ENCODE measurements around the gene TMEM88.
A peak's percentile ranks its signal among the peaks of the same experiment; 100 is the strongest.

TMEM88 gene

DNA sequence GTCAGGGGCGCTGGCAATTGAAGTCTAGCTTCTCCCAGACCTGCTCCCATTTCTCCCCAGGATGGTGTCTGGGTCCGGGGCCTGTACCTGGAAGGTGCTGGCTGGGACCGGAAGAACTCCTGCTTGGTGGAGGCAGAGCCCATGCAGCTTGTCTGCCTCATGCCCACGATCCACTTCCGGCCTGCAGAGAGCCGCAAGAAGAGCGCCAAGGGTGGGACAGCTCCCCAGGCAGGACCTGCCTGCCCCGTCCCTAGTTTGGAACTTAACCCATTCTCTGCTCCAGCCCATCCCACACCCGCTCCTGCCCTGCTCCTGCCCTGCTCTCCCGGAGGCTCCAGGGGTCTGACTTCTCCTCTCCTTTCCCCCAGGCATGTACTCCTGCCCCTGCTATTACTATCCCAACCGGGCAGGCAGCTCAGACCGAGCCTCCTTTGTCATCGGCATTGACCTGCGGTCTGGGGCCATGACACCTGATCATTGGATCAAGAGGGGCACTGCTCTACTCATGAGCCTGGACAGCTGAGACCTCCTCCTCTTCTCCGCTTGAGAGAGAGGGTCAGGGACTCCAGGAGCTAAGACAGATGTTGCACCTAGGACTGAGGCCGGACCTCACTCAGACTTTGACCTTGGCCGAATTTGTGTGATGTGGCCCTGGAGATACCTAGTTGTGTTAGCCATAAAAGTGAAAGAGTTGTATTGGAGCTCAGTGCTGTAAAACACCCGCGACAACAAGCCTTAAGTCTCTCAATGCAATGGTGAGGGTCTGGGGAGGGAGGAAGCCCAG lies 21.7 kb upstream of the TMEM88 start:
- DNase-seq (ENCODE audit: low read depth, low spot score) = no peak

DNA sequence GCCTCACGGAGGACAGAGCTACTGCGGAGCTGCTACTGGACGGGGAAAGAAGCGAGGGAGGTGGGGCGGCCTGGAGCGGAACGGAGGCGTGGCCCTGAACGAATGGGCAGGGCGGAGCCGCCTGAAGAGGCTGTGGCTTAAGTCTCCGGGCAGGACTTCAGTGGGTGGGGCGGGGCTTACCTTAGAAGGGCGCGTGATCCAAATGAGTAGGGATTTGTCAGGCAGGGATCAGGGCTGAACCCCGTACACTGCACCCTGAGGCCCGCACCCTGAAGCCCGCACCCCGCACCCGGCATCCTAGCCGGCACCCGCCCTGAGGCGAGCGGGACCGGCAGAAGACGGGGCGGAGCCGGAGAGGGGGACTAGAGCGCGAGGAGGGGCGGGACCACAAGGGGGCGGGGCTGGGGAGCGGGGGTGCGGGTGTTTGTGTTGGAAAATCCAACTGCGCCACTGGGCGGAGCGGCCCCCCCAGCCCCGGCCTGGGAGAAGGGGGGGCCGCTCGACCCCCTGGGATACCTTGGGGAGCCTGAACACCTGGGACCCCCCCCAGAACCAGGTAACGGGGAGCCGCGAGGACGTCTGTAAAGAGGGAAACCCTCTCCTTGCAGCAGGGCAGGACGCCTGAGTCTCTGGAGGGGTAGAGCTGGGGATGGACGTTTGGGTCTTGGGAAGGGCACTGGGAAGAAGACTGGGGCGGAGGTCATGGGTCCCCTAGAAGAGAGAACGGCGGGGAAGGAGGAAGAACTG lies 20.9 kb upstream of the TMEM88 start, which contains the start of gene KDM6B:
TSS of gene KDM6B (plus strand) at position 423 of the 747 bp plus-strand sequence. CDS start 11,338 bp downstream, outside the sequence.
- DNase-seq (ENCODE audit: low read depth, low spot score) = peak; percentile 68

DNA sequence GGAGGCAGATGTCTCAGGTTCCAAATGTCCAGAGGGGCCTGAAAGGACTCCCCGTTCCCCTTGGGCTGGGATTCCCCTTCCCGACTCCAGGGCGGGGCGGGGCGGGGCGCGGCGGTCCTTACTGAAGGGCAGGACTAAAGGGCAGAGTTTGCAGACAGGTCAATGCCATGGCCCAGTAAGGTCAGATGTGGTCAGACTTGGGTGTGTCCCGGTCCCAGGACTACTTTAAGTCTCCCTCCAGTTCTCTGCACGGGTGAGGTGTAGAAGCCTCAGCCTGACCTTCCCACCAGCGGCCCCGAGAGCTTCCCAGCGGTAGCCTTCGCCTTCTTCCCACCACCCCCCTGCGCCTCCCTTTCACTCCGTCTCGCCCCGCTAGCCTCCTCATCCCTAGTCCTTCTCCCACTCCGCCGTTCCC lies 20.3 kb upstream of the TMEM88 start:
- DNase-seq (ENCODE audit: low read depth, low spot score) = no peak

DNA sequence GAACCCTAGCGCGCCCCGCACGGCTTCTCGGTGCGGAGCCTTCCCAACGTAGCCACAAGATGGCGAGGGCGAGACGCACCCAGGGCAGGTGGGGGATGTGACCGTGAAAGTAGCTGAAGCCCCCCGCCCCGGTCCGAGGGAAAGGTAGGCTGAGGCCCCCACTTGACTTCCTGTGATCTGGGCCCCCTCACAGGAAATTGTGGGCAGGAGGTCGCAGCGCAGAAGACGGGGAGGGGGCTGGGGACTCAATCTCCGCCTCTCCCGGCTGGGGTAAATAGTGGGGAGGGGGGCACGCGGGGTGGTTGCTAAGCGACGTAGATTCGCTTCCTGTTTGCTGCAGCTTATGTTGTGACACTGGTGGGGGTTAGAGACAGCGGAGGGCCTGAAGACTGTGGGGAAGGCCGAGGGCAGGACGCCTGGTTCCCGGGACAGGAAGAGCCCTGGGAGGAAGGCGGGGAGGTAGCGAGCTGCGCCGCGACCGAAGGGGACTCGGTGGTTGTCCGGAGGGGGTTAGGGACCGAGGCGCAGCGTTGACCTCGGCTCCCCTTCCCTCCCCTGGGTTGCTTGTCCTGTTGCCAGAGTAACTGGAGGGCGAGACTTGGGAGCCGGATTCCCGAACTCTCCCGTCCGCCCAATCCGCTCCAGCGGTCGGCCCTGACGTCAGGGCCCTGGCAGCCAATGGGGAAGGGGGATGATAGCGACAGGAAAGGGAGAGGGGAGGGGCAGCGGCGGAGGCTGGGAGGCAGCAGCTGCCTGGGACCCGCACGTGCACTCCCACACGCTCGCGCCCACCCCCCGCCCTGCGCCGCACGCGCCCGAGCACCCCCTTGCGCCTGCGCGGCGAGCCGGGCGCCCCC lies 19.7 kb upstream of the TMEM88 start:
- DNase-seq (ENCODE audit: low read depth, low spot score) = peak; percentile 98

DNA sequence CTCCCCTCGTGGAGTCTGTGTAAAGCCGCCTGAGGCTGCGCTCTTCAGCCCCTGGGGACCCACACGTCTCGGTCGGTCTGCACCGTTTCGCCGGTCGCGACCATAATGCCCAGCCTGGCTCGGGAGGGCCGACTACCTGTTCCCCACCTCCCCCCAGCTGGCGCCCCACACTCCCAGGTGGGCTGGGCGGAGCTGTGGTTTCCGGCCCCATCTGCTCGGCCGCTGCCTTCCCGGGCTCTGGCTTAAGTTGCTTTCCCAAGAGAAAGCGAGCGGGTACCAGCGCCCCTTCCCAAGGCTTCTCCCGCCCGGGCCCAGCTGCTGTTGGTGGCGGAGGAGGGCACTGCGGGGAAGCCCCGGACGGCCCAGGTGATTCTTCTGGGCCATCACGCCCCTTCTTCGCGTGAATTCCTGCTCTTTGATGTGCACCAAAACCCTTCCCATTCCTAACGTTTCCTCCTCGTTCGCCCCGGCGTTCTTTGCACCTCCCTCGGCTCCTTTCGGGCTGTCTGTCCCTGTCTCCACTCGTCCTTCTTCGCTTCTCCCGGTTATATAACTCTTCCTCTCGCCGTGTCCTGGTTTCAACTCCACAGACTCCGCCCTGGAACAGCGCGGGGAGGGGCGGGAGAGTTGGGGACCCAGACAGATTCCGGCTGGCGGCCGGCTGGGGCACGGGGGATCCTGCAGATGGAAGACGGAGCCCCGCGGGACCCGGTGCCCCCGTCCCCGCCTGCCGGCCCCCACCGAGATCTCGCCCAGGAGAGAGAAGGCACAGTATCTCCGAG lies 18.9 kb upstream of the TMEM88 start:
- DNase-seq (ENCODE audit: low read depth, low spot score) = no peak

DNA sequence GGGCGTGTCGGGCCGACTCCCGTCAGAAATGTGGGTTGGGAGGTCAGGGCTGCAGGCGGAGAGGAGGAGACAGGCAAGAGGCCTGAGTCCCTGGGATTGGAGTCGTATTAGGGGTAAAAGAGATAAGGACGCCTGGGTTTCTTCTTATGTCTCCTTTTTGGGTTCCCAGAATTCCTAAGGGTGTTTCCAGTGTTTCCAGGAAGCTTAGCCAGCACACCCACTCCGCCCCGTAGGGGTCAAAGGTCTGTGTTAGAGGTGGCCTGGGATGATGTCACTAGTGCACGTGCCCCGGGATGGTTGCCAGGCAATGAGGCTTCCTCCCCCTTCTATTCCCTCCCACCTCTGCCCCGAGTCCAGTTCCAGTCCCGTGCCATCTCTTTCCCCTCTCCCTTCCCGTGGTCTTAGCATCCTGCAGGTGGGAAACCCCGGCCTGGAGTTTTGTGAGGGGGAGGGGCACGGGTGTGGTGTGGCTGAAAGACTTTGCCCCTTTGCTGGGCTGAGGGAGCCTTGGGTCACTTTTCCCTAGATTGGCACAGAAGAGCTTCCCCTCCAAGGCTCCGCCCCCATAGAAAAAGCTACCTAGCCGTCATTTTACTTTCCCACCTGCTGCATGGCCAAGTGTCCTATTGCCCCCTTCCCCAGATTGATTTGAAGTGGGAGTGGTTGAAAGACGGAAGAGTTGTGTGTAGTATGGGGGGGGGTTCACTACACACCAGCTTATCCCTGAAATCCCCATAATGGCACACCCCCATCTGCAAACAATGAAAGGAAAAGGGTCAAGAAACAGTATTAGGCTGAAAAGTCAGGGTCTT lies 18.1 kb upstream of the TMEM88 start:
- peak; percentile 94 for DNase-seq (ENCODE audit: low read depth, low spot score)

DNA sequence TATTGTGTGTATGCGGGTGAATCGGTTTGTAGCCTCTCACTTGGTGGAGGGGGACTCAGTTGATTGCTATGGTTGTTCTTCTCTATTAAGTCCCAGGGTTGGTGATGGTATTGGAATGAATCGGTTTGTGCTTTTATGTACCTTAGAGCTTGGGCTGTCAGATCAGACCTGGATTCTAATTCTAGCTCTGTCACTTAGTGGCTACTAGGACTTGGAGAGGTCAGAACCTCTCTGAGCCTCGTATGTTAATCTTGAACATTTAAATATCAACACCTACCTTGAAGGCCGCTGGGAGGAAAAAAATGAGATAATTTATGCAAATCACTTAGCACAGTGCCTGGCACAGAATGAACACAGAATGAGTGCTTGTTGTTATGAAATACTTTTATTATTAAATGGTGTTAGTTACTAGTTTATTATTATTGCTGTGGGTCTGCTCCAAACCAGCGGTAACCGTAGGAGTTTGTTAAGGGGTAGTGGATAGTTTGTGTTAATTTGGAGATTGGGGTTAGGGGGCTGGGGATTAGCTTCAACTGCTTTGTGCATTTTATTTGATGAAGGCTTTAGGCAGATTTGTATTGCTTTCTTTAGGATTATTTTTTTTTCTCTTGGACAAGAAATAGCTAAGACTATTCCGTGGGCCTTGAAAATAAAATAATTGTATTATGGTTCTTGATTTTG lies 17.3 kb upstream of the TMEM88 start:
- no peak for DNase-seq (ENCODE audit: low read depth, low spot score)

DNA sequence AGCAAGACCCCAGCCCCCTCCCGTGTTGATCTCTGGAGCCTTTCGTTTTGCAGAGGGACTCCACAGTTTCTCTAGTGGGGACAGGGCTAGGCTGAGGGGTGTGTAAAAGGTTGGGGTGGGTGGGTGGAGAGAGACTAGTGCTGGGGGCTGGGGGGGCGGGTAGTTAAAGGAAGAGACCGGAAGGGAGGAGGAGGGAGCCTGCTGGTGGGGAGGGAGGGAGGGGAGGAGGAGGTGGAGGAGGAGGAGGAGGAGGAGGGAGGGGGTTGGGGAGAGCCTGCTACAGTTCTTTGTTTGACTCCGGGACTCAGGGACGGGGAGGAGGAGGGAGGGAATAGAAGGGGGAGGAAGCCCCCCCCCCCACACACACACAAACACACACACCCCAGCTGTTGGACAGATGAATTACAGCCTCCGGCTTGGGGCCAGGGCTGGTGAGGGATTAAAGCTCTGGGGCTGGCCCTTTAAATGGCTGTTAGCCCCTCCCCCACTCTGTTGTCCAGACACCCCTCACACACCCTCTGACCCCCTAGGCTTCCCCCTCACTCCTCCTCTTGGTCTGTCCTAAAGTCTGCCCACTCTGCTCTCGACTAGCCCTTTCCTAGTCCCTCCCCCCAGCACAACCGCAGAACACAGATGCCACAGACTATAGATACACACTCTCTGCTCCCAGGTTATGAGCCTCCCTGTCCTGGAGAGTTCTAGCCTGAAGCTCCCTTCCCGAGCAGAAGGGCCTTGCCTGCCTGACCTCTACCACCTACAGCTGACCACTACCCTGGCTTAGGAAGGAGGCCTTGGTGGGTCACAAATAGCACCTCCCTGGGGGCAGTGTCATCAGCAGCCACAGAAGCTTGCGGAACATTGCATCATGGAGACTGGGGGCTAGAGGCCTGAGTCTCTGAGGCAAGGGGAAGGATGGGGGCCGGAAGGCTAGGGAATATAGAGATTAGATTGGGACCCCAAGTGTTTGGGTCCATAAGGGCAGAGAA lies 16.5 kb upstream of the TMEM88 start:
- no peak for DNase-seq (ENCODE audit: low read depth, low spot score)

DNA sequence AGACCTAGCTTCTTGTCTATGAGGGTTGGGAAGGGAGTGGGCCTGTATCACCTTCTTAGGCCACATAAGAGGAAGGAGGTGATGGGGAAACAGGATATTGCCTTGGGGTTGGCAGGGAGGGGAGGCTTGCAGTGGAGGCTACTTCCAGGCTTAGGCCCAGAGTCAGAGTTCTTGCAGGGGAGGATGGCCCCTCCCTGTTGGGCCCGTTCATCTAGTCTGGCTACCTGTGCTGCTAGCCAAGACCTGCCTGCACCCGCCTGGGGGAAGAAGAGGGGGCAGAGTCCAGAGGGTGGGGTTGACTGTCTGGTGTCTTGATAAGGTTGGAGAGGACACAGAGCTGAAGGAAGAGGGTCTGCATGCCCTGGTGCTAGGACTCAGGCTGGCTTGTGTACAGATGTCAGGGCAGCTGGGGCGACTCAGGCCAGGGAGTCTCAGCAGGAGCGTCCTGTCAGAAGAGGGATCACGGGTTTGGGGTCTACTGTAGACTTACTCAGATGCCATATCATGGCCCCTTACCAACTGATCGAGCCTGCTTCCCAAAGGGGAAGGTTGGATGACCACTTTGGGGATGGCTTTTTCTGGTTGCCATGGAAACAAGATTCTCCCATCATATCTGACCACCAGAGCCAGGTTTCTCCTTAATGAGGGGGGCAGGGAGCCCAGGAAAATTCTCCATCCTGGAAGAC lies 15.5 kb upstream of the TMEM88 start:
- no peak for DNase-seq (ENCODE audit: low read depth, low spot score)

DNA sequence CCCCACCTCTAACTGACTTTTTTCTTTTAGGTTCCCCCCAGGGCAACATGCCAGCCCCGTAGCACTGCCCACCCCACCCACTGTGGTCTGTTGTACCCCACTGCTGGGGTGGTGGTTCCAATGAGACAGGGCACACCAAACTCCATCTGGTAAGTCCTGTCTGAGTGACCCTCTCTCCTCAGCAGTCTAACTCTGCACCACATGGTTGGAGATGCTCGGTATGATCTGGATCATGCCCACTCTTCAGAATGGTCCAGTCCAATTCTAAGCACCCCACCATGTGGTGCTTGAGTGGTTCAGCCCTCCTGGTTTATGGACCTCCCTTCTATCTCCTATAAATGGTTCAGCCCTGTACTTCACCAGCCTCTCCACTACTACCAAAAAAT lies 15.0 kb upstream of the TMEM88 start:
- no peak for DNase-seq (ENCODE audit: low read depth, low spot score)

DNA sequence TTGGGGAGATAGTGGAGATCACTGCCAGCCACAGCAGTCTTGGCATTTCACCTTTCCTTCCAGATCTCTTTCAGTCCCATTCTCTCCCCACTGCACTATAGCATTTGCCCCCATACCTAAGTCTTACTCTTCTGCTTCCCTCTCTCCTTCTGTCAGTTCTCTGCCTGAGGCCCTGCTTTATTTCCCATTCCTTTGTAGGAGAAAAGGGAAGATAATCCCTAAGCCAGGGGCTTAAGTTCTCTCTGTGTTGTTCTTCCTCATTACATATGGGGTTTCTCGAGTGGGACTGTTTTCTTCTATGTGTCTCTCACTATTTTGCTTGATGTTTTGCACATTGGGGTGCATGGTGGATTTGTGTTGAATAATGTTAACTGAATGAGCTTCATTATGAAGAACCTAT lies 14.4 kb upstream of the TMEM88 start:
- DNase-seq (ENCODE audit: low read depth, low spot score) = no peak

DNA sequence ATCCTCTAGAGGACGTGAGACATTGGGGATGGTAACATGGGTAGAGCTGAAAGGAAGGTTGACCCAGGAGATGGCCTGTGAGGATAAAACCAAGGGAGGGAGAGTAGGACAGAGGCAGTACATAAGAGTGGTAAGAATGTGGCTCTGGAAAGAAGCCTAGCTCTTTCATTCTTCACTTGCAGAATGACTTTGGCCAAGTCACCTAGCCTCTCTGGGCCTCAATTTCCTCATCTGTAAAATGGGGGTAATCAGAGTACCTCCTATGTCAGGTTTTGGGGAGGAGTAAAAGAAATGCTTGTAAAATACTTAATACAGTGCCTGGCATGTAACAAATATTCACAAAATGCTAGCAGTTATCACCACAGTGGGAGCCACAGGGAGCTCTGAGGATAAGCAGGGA lies 14.0 kb upstream of the TMEM88 start:
- no peak for DNase-seq (ENCODE audit: low read depth, low spot score)

DNA sequence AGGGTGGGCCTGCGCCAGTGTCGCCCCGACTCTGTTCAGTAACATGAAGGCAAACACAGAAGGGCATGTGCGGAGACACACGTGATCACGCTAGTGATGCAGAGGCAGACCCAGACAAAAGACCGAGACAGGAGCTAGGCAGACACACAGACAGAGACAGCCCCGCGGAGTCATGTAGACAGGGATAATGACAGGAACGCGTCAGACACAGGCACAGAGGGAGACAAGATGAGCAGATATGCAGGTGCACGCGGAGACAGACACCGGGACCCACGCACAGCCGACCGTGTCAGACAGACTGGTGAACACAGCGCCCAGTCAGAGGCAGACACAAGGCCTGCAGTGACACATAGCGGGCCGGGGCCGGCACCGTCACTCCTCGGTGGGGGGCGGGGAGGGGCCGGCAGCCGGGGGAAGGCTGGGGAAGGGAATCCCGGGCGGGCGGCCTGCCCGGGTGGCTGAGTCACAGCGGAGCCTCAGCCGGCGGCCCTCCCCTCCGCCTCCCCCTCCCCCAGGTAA lies 13.4 kb upstream of the TMEM88 start:
- no peak for DNase-seq (ENCODE audit: low read depth, low spot score)

DNA sequence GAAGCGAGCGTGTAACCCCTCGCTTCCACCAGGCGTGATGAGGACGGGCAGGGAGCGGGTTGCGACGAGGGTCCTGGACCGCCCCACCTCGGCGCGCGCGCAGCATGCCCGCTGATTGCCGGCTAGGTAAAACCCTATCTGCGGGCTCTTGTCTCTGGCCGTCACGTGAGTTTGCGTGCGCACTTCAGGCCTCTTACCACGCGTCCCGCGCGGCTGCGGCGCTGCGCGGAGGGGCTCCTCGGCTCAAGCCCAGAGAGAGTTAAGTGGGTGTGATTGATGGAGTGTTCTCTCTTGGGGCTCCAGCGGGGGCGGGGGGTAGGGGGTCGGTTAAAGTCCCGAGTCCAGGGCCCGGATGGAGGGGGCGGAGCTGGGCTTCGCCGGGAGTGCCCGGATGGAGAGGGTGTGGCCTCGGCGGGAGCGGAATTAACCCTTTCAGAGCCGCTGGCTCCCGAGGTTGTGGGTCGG lies 12.9 kb upstream of the TMEM88 start:
- peak; percentile 75 for DNase-seq (ENCODE audit: low read depth, low spot score)

DNA sequence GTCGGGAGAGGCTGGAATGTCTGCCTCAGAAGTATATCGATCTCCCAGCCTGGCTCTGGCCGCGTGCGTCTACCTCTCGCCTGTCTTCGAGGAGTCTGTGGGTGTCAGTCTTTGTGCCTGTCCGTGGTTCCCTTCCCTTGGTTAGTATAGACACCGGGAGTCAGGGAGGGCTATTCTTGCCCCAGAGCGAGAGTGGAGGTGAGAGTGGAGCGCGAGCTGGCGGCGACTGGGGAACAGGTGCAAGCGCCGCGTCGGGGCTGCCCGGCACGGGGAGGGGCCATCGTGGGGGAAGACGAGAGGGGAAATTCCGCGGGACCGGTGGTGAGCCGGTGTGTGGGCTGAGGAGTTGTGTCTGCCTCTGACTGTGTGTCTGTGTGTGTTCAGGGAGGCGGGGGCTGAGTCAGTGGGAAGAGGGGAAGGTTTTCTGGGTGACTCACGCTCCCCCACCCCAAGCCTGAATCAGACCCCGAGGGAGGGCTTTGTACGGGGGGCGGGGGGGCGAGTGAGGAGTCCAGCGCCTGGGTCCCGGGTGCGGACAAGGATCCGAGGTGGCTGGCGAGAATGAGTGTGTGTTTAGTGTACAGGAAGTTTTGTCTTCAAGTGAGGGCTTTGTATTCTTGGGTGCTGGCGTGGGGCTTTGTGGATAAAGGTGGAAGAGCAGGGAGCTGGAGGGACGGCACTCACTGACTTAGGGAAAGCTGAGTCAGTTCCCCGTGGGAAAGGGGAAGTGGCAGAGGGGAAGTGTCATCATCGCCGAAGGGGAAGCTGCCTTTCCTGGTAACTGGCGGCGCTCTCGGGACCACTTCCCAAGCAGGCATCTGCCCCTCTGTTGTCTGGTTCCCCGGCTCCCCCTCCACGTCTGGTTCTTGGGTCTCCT lies 12.2 kb upstream of the TMEM88 start:
- DNase-seq (ENCODE audit: low read depth, low spot score) = no peak

DNA sequence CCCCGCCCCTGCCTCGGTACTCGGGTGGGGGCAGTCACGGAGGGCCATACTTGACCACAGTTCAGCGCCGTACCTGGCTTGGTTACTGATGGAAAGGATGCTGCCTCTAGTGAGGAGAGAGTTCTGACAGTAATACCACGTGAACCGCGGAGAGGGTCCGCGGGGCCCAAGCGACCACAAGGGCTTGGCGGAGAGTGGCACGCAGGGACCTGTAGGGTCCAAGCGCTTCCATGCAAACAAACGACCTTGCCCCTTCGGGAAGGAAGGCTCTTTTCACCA lies 11.7 kb upstream of the TMEM88 start:
- no peak for DNase-seq (ENCODE audit: low read depth, low spot score)

Measured in brain pericyte (primary cell).